ENCODE results near the gene SPRR2D. TPM values are rescaled to one million over a fixed set of nuclear protein-coding genes. Genes with fewer than 3 reads are reported as not detected.
A peak's percentile ranks its signal among the peaks of the same experiment; 100 is the strongest.
"Not testable (repeated sequence)": the region's sequence is repeated elsewhere in the genome, so short reads cannot be mapped to it uniquely, and the experiment has no call there.

The SPRR2D gene
- not detected for polyA plus RNA-seq (ENCODE audit: insufficient read length in 10 of 10)
- long read RNA-seq, donor 1, result 0 reads
- long read RNA-seq, donor 2, result 0 reads
- long read RNA-seq, donor 3, result 0 reads
- long read RNA-seq, donor 4, result 0 reads
- long read RNA-seq, donor 5, result 0 reads
- long read RNA-seq, donor 6, result 0 reads
- long read RNA-seq, donor 7, result 0 reads
- long read RNA-seq, donor 8, result 0 reads
- long read RNA-seq, donor 9, result 0 reads

- no peak for DNase-seq
These were observed at the start of gene SPRR2D for GRCh38 chr1:153040950-153041631. TSS of gene SPRR2D (minus strand) at chr1:153041120. CDS start at chr1:153040346, 774 bp downstream.

GRCh38 chr1:153087652-153088051 lies 46.7 kb upstream of the SPRR2D start:
- peak; percentile 3 to 33 (median 8) for DNase-seq

DNA sequence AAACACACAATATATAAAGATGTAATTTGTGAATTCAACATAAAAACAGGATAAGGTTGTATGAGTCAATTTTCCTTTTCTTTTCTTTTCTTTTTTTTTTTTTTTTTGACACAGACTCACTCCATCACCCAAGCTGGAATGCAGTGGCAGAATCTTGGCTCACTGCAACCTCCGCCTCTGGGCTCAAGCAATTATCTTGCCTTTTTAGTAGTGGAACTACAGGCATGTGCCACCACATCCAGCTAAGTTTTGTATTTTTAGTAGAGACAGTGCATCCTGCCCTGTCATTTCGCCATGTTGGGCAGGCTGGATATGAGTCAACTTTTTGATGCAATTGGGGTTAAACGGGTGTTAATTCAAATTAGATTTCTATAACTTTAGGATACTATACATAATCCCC lies 40.8 kb upstream of the SPRR2D start:
- no peak for DNase-seq

- no peak for DNase-seq
These were observed 32.1 kb upstream of the SPRR2D start for GRCh38 chr1:153072806-153073726.

- no peak for DNase-seq
These were observed 30.6 kb upstream of the SPRR2D start, which contains the start of gene SPRR2B for GRCh38 chr1:153071511-153071910. TSS of gene SPRR2B (minus strand) at chr1:153071611. CDS start at chr1:153070839, 772 bp downstream.

GRCh38 chr1:153070243-153070642 lies 29.3 kb upstream of the SPRR2D start:
- no peak for DNase-seq

DNA sequence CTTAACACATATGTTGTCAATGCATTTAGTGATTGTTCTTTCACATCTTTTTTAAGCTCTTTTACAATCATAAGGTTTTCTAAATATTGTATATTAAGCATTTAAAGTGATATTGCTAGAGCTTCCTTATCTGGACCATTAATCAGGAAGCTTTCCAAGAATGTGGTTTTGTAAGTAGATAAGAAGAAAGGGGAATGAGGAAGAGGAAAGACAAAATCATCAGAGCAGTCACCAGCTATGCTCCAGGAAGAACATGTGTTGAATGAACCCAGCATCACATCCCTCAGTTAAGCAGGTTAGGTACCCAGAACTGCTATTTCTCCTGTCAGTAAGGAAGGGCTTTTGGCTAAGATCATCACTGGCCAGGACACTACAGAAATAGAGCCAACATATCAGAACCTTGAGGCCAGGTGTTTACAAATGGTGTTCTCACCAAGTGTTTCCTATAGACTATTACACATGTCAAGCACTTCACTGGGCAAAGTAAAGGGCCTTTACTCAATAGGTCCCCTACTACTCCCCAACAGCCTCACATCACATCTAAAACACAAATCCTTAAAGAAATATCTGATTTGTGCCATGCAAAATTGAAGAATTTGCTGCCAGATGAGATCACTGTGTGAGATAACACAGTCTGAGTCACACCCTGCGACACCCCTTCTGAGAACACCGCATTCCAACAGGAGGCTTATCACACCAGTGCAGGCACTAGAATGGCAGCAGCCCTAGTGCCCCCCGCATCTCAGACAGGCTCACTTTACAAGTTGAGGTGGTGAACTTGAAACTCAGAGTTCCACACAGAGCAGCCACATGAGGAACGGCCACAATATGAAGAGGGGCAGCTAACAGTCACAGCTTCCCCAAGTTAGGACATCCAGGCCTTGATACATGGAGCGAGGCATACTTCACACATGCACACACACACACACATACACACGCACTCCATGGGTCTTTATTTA lies 18.2 kb upstream of the SPRR2D start:
- no peak for DNase-seq

DNA sequence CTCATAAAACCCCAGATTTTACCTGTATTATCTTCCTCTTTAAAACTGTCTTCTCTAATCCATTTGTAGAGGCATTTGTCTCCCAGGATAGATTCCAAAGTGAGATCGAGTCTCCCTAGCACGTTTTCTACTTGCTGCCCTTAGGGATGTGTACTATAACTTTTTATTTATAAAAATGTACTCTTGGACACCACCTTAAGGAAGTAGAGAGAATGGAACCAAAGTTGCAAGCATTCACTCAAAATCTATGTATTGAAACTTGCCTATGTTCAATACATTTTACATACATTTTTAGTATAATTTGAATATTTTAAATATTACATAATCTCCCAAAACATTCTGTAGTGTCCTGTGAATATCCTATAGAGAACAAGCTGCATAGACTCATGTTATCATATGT lies 17.2 kb upstream of the SPRR2D start:
- no peak for DNase-seq

GRCh38 chr1:153057375-153057774 lies 16.5 kb upstream of the SPRR2D start, which contains the start of gene SPRR2A:
TSS of gene SPRR2A (minus strand) at chr1:153057512. CDS start at chr1:153056735, 777 bp downstream.
- no peak for DNase-seq

DNA sequence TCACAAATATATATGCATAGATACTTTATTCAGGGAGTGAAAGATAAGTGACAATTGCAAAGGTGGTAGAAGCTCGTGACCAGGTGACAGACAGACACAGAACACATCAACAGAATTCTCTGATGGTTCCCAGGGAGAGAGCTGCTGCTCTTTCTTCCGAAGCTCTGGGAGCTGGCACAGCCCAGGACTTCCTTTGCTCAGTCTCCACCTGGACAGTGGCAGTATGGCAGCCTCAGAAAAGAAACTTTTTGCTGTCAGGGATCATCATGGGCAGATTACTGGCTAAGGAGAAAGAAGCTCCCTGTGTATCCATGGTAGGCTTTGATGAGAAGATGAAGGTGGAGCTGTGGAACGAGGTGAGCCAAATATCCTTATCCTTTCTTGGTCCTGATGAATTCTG lies 15.2 kb upstream of the SPRR2D start:
- not testable (repeated sequence) for DNase-seq

DNA sequence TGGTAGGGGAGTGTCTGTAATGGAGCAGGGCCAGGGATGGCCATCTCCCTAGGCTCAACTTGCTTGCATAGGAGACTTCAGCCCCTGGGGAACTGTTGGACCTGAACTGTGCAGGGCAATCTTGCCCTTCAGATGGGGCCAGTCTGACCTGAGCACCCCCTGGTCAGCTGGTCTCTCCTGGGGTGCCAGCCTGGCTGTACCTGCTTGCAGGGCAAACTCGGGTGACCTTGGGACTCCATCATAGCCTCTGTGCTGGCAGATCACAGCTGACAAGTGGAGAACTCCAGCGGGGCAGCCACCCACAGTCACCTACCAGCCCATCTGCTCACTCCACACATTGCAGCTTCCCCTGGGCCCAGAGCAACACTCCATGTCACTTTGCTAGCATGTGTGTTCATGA lies 8.3 kb upstream of the SPRR2D start:
- DNase-seq, result no peak

DNA sequence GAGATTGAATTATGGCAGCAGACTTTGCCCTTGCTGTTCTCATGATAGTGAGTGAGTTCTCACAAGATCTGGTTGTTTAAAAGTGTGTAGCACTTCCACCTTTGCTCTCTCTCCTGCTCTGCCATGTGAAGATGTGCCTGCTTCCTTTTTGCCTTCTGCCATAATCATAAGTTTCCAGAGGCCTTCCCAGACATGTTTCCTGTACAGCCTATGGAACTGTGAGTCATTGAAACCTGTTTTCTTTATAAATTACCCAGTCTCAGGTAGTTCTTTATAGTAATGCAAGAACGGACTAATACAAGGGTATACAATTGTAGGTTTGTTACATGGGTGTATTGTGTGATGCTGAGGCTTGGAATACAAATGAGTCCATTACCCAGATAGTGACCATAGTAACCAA lies 5.7 kb downstream of the SPRR2D start:
- DNase-seq, result no peak

DNA sequence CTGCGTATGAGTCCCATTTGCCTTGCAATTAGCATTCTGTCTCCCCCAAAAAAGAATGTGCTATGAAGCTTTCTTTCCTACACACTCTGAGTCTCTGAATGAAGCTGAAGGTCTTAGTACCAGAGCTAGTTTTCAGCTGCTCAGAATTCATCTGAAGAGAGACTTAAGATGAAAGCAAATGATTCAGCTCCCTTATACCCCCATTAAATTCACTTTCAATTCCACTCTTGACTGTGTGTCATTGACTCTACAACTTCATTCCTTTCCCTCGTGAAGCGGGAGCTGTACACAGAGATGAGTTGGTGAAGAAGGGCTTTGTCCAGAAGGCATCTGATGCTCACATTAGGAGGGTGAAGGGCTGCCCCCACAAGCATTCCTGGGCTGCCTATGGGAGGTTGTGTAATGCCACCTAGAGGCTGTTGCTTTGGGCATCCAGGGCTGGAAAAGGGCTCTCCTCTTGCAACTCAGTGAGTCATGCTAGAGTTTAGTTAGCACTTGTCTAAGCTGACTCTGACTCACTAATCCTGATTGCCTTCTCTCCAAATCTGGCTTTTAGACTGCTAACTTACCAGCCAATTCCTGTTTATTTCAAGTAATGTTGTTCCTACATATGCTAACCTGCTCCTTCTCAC lies 8.1 kb downstream of the SPRR2D start:
- DNase-seq, result peak in 1 of 3 donors; percentile 2

GRCh38 chr1:153032073-153032472 lies 8.8 kb downstream of the SPRR2D start:
- DNase-seq, result no peak

- DNase-seq, result no peak
These were observed 10.0 kb downstream of the SPRR2D start, which contains the start of gene SPRR1B for GRCh38 chr1:153030895-153031294. TSS of gene SPRR1B (plus strand) at chr1:153031203. CDS start at chr1:153032346, 1,143 bp downstream.

GRCh38 chr1:153028766-153029165 lies 12.2 kb downstream of the SPRR2D start:
- no peak for DNase-seq

DNA sequence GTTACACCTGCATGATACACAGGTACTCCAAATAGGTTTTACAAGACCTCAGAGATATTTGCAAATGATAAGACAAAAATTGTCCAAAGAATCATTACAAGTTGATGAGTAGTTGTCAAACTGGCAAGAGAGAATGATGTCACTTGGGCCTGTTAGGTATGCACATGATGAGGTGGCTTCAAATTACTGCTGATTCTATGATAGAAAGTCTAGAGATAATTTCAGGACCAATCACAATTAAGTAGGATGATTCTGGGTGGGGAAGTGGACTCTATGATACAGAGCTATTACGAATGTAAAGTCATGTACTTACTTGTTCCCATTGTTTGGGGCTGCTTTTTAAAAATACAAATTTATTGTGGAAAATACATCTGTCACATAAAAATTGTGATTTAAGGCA lies 15.1 kb downstream of the SPRR2D start:
- DNase-seq, result no peak

- DNase-seq, result no peak
These were observed 16.5 kb downstream of the SPRR2D start for GRCh38 chr1:153024413-153024812.

- no peak for DNase-seq
These were observed 17.8 kb downstream of the SPRR2D start for GRCh38 chr1:153023109-153023508.

DNA sequence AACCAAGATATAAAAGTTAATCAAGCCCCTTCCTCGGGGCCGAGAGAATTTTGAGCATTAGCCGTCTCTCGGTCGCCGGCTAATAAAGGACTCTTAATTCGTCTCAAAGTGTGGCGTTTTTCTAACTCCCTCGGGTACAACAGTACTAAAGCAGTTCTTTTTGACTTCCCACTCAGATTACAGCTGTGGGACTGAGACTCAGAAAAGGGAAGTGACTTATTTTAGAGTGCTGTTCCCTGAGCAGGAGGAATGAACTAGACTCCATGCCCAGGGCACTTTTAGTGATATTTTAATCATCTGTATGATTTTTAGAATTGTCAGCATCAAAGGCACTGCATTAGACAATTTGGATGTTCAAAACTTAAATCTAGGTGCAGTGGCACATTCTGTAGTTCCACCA lies 18.6 kb downstream of the SPRR2D start:
- not testable (repeated sequence) for DNase-seq
